ENCODE measurements around the gene TRA2B. TPM values are rescaled to one million over a fixed set of nuclear protein-coding genes. Genes with fewer than 3 reads are reported as not detected.
"Not testable (repeated sequence)": the region's sequence is repeated elsewhere in the genome, so short reads cannot be mapped to it uniquely, and the experiment has no call there.

TRA2B gene
- total RNA-seq, 1 donor from 2014 or later, result 45.7 TPM

DNA sequence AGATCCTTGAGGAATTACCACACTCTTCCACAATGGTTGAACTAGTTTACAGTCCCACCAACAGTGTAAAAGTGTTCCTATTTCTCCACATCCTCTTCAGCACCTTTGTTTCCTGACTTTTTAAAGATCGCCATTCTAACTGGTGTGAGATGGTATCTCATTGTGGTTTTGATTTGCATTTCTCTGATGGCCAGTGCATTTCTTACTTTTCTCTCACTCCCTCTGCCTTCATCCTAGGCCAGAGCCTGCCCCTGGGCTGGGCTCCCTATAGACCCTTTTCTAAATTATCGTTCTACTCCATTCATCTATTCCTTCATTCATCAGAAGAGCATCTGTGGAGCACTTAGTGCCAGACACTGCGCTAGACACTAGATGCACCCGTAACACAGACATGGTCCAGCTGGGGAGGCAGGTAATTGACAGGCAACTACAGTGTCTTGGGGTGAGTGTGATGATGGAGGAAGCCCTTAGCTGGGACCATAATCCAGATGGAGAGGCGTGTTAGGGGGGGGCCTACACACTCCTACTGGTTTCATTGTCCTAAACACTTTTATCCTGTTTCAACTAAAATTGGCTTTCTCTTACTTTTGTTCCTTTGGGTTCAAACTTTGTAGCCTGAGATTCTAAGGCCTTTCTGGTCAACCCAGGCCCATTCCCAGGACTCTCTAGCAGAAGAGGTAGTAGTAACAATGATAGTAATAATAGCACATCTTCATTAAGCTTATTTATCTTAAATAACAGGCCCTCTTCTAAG is 27.3 kb downstream of the TRA2B start:
- peak; percentile 16 for ATAC-seq
- DNase-seq; intact Hi-C loops (cut with micrococcal nuclease): not testable (repeated sequence)

DNA sequence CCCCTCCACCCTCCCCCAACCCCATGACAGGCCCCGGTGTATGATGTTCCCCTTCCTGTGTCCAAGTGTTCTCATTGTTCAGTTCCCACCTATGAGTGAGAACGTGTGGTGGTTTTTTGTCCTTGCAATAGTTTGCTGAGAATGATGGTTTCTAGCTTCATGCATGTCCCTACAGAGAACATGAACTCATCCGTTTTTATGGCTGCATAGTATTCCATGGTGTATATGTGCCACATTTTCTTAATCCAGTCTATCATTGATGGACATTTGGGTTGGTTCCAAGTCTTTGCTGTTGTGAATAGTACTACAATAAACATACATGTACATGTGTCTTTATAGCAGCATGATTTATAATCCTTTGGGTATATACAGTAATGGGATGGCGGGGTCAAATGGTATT is 27.9 kb downstream of the TRA2B start:
- DNase-seq; ATAC-seq; intact Hi-C loops (cut with micrococcal nuclease): not testable (repeated sequence)

- no peak for DNase-seq
- intact Hi-C loops (cut with micrococcal nuclease), result no loop called here
- no peak for ATAC-seq
Measured at GRCh38 chr3:185900228-185900627, 37.6 kb downstream of the TRA2B start.

DNA sequence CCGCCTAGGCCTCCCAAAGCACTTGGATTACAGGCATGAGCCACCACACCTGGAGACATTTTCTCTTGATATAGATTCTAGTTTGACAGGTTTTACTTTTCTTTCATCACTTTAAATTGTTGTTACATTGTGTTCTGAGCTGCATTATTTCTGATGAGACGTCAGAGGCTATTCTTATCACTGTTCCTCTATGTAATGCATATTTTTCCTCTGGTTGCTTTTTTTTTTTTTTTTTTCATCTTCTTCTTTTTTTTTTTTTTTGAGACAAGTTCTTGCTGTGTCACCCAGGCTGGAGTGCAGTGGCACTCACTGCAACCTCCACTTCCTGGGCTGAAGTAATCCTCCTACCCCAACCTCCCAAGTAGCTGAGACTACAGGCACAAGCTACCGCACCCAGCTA is 41.2 kb downstream of the TRA2B start:
- DNase-seq (no peak), ATAC-seq (no peak)
- intact Hi-C loops (cut with micrococcal nuclease), result no loop called here

- intact Hi-C loops (cut with micrococcal nuclease), result no loop called here
- ATAC-seq (no peak), DNase-seq (no peak)
Measured at GRCh38 chr3:185887066-185887465, 50.7 kb downstream of the TRA2B start.

- no peak for ATAC-seq
- DNase-seq, result no peak
- intact Hi-C loops (cut with micrococcal nuclease), result no loop called here
Measured at GRCh38 chr3:185884641-185885040, 53.2 kb downstream of the TRA2B start.

- ATAC-seq (no peak), DNase-seq (no peak)
- intact Hi-C loops (cut with micrococcal nuclease), result no loop called here
Measured at GRCh38 chr3:185881926-185882325, 55.9 kb downstream of the TRA2B start.

DNA sequence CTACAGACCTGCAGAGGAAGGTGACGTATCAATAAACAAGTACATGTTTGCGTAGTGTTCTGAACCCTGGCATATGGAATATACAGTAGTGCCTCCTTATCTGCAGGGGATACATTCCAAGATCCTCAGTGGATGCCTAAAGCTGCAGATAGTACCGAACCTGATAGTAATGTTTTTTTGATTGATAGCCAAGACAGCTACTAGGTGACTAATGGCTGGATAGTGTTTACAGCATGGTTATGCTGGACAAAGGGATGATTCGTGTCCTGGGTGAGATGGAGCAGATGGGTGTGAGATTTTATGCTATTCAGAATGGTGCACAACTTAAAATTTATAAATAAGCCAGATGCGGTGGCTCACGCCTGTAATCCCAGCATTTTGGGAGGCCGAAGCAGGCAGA is 57.2 kb downstream of the TRA2B start:
- DNase-seq, result no peak
- ATAC-seq, result no peak
- intact Hi-C loops (cut with micrococcal nuclease), result no loop called here

DNA sequence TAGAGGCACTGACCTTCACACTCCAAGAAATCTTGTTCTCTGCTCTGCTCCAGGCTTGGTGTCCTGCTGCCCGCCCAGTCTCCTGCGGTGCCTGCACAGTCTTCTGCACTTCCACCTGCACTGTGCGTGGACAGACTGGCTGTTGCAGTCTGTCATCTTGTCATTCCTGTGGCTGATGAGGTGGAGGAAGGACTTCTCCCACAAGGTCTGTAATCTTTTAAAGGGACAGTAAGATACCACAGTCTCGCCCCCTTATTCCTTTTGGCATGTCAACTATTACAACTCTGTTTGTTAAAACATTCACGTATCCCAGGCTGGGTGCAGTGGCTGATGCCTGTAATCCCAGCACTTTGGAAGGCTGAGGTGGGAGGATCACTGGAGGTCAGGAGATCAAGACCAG is 58.9 kb downstream of the TRA2B start:
- no peak for DNase-seq
- intact Hi-C loops (cut with micrococcal nuclease), result no loop called here
- ATAC-seq, result no peak

- intact Hi-C loops (cut with micrococcal nuclease), result no loop called here
- ATAC-seq (no peak), DNase-seq (no peak)
Measured at GRCh38 chr3:185874119-185874518, 63.7 kb downstream of the TRA2B start.

- intact Hi-C loops (cut with micrococcal nuclease), result no loop called here
- DNase-seq (no peak), ATAC-seq (no peak)
Measured at GRCh38 chr3:185867650-185868049, 70.2 kb downstream of the TRA2B start.

DNA sequence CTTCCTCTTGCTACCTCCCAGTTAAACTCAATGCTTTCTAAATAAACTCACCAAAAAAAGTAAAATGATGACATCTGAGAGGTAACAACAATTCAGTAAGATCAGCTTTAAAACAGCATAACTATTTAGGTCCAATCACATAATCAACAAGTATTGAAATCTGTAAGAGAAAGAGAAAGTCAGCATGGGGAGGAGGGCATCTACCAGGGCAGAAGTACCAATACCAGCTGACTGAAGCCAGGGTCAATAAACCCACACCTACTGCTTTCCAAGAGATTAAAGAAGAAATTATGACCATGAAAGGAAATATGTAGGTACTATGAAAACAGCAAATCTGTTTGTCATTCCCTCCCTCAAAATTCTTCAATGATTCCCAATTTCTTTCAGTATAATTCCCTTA is 70.8 kb downstream of the TRA2B start:
- intact Hi-C loops (cut with micrococcal nuclease), result no loop called here
- ATAC-seq (no peak), DNase-seq (no peak)

GRCh38 chr3:185866555-185866954 is 71.3 kb downstream of the TRA2B start:
- intact Hi-C loops (cut with micrococcal nuclease), result no loop called here
- no peak for ATAC-seq
- DNase-seq, result no peak

Other genes with a start within 250 kb of the TRA2B start
- 16.7 TPM for gene IGF2BP2, start 113.0 kb downstream of the TRA2B start, total RNA-seq
- gene ETV5, start 171.1 kb upstream of the TRA2B start, total RNA-seq, result 3.4 TPM